CD4-positive, alpha-beta T cell treated with Interleukin-2 at 100 ng/mL for 4 hours (primary cell): ENCODE results near the gene C1QBP.
"Not testable (repeated sequence)": the region's sequence is repeated elsewhere in the genome, so short reads cannot be mapped to it uniquely, and the experiment has no call there.

ENCODE experiments used
- DNase-seq: peaks from one replicate; pipeline ENCODE4 v3.0.0-alpha.2; 2020; ENCODE audit warnings: low spot score

The C1QBP gene, protein sequence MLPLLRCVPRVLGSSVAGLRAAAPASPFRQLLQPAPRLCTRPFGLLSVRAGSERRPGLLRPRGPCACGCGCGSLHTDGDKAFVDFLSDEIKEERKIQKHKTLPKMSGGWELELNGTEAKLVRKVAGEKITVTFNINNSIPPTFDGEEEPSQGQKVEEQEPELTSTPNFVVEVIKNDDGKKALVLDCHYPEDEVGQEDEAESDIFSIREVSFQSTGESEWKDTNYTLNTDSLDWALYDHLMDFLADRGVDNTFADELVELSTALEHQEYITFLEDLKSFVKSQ

DNA sequence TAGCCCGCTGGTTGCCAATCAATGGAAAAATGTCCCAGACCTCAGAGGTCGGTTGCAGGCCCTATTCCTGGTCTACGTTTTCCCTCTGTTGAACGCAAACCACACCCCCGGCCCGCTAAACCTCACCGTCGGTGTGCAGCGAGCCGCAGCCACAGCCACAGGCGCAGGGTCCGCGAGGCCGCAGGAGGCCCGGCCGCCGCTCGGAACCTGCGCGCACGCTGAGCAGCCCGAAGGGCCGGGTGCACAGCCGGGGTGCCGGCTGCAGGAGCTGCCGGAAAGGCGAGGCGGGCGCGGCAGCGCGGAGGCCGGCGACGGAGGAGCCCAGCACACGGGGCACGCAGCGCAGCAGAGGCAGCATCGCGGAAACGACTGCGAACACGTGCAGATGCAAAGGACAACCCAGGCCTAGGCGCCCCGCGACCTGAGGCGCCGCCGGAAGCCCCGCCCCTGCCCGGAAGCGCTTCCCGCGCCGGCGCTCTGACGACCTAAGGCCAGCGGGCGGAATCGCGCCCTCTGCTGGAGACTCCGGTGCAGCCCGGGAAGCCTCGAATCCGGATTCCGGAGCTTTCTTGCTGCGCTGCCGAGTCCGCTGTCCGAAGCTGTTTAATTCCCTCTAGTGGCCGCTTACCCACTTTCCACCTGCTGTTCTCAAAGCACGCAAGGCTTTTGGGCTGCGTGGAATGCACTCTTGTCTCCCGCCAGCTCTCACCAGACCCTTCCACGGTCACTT is at the start of gene C1QBP:
C1QBP (minus strand) TSS at position 440 of the 730 bp plus-strand sequence; CDS start at position 358, 82 bp downstream.
- peak; percentile 94 for DNase-seq

DNA sequence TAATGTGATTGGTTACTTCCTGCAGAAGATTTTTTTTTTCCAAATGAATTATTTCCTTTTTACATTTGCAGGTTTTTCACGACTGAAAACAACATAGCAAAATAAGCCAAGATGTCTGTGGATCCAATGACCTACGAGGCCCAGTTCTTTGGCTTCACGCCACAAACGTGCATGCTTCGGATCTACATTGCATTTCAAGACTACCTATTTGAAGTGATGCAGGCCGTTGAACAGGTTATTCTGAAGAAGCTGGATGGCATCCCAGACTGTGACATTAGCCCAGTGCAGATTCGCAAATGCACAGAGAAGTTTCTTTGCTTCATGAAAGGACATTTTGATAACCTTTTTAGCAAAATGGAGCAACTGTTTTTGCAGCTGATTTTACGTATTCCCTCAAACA is 49.8 kb upstream of the C1QBP start:
- no peak for DNase-seq

DNA sequence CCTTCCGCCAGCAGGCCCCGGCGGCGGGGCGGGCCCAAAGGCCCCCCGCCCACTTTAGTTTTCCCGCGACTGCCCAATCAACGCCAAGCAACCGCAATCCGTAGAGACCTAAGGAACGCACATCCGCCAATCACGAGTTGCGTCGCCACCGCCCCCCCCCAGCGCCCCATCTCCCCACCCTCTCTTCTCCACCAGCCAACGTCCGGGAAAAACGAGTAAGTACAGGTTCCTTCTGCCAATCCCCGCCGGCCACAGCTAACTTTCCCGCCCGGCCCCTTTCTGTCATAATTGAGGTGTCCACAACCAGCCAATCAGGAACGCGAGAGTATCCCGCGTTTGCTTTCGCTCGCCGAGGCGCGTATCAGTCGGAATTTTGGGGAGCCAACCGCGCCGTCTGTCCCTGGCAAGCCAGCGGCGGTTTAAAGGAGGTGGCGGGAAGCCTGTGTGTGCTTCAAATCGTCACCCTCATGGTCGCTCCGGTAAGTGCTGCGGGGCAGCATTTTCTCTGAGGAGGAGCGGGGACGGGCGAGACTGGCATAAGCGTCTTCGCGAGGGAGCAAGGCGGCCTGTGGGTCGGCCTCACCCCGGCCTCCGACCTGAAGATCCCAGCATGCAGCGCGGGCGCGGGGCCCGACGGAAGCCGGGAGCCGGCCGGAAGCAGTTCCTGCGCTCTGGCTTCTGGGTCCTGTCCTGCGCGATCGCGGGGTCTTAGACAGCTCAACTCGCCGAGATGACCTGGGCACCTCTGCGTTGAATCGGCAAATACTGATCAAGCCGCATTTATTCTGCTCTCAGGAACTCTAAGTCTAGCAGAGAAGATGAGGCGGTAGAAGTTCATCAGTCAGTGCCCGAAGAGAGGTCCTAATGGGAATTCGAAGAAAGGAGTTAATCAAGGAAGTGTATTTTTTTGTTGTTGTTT is 47.5 kb upstream of the C1QBP start, which contains the start of gene MIS12:
MIS12 (plus strand) TSS at position 361 of the 919 bp plus-strand sequence. CDS start 2,297 bp downstream, outside the sequence.
- peak; percentile 98 for DNase-seq

DNA sequence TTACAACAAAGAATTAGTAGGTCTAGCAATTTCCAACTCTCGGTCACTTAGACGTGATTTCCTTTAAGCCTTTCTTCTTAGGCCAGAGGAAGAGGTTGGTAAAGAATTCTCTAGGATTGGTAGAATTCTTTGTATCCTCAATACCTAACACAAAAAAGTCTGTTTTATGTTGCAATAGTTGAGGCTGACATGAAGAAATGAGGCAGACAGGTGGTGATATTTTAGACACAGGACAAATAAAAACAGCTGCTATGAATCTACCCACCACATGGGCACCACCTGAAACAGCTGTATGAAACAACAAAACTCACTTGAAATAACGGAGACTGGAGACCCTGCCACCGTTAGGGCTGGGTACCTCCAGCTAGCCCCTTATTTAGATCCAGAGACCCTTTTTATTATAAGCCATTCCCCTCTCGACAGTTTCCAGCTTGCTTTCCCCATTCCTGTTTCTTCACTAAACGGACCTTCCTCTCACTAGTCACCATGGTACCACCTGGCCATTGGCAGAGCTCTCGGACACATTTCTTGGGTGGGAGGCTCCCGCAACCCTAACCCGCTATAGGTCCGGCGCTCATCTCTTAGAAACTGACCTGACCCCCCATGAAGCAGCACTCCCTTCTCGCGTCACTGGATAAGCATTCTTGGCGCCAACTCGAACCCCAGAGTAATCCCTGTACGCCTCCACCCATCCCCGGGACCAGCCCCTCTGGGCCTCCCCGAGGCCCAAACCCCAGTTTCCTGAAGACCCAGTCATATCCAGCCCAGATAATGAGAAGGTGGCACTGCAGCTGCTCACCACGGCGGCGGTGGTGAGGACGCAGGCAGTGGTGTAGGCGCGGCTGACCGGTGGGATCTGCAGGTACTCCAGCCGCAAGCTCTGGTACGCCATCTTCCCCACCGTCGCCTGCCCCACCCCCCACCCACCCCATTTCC is 46.6 kb upstream of the C1QBP start, which contains the start of gene DERL2:
DERL2 (minus strand) TSS at position 909 of the 936 bp plus-strand sequence; CDS start at position 892, 17 bp downstream.
- no peak for DNase-seq

DNA sequence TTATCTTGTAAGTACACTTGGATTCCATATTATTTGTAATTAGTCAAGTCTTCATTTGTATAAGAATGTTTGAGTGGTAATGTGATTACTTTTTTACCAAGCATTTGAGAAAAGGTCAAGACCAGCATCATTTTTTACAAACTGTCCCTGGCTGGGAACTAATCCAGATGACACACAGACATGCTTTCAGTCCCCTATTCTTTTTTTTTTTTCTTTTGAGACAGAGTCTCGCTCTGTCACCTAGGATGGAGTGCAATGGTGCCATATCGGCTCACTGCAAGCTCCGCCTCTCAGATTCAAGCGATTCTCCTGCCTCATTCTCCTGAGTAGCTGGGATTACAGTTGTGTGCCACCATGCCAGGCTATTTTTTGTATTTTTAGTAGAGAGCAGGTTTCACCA is 42.5 kb upstream of the C1QBP start:
- DNase-seq, result no peak

DNA sequence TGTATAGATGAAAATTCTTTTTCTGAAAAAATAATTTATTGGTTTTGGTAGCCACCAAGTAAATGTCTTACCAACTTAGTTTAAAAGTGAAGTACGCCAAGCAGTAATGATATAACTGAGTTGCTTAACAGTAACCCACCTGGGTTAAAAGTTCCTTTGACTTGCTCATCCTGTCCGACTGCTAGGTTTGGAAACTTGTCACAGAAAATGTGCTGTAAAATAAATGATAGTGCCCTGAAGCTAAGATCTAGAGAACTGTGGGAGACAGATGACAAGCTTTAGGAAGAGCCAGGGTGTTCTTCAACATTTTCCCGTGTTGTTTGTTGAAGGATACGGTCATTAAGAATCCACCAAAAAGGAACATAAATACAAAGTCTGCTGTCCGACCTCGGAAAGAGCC is 42.0 kb upstream of the C1QBP start:
- DNase-seq, result no peak

DNA sequence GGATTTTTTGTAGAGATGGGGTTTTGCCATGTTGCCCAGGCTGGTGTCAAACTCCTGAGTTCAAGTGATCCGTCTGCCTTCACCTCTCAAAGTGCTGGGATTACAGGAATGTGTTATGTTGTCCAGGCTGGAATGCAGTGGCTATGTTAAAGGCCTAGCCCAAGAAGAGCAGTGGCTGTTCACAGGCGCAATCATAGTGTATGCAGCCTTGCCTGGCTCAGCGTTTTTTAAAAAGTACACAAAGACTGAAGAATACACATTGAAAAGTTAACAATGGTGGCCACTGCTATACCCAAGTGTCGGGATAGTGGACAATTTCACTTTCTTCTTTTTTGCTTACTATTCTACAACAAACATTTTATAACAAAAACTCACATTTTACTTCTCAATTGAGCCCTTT is 40.0 kb upstream of the C1QBP start:
- DNase-seq, result no peak

DNA sequence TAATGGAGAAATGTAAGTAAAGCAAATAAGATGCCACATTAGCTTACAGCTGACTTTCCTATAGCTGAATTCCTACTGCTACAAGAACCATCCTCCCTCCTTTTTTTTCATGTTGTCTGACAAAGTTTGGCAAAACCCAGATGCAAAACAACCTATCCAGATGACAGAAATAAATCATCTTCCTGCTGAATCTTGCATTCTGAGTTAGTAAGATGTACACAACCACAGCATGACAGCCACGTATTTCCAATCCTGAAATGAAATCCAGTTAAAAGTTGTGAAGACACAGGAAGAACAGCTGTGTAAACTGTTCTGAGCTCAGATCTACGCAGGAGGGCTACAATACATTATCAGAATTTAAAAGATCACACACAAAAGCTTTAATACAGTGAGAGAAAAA is 35.0 kb upstream of the C1QBP start:
- DNase-seq, result no peak

DNA sequence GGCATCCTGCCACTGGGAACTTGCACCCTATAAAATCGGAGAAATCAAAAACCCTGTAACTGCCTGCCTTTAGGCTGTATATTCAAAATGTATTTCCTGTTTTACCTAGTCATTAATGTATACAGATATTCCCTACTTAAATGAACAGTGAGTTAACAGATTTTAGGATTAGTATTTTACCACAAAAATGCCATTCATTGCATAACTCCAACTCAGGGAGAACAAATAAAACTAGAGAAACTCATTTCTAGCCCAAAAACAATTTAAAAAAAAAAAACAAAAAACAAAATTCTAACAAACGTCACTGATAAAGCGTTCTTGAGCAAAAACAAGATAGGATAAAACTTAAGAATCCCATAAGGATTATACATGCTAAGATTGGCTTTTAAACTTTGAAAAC is 33.6 kb upstream of the C1QBP start:
- no peak for DNase-seq

DNA sequence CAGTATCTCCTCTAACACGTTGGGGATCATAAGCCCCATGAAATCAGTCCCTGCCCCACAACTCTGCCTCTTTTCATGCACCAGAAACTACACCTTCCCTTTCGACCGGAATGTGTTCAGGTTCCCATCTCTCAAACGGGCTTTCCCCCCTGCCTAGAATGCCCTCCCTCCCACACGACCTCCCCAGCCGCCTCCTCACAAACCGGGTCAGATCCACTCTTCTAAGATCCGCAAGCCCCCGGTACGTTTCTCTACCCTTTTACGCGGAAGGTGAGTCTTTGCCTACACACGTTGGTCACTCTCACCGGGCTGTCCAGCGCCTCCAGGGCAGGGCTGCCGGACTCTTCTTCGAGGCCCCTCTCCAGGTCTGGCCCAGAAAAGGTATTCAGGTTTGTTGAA is 29.1 kb upstream of the C1QBP start:
- DNase-seq, result no peak

DNA sequence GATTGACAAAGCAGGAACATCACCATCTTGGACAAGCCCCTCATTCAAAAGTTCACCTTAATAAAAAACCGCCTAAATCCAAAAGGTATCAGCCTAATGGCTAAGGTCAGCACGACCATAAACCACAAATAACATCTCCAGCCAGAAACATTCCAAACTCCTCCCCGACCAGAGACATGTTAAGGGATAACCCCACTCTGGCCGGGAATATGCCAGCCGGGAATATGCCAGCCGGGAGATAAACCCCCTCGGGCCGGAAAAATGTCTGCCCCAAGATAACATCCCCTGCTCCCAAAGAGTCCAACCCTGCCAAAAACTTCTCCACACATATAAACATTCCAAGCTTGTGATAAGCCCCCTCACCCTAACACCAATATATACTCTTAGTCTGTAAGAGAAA is 28.5 kb upstream of the C1QBP start:
- DNase-seq, result no peak

DNA sequence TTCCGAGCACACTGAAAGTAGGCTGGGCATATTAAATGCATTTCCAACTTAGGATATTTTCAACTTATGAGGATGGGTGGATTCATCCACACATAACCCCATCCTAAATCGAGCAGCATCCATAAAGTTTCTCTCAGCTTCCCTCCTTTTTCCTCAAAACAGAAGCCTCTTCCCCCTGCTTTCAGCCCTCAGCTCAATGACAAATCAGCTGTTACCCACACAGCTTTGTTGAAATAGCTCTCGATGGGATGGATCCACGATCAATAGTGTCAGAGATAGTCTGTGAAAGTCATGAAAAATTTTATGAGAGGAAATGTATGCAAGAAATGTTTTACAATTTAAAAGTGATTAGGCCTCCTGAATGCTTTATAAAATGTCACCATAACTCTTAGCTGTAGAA is 27.3 kb upstream of the C1QBP start:
- no peak for DNase-seq

DNA sequence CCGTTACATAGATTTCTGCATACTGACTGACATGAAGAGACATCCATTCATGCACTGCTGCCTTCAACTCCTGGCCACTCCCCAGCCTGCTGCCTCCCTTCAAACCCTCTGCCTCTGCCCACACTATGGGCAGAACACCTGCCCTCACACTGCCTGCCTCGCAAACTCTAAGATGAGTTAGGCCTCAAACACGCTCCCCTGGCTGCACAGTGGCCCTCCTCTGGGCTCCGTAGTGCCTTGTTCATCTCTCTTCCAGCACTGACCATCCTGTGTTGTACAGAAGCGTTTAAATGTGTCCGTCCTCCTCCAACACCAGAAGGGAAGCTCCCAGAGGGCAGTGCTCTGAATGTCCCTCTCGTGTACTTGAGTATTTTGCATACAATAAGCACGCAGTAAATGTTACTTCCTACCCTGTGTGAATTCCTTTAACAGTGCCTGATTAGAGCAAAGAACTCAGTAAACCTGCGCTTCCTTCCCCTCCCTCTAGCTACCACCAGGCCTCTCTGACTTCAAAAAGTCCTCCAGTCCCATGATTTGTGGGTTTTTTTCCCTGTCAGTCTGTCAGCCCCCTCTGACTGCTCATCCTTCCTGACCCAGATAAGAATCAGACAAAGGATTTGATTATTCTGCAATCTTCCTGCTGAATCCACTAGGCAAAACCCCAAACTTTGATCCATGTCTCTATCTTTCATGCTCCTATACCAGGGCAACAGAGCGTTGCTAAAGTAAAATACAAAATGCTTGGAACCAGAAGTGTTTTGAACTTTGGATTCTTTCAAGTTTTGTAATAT is 26.0 kb upstream of the C1QBP start:
- DNase-seq, result no peak

DNA sequence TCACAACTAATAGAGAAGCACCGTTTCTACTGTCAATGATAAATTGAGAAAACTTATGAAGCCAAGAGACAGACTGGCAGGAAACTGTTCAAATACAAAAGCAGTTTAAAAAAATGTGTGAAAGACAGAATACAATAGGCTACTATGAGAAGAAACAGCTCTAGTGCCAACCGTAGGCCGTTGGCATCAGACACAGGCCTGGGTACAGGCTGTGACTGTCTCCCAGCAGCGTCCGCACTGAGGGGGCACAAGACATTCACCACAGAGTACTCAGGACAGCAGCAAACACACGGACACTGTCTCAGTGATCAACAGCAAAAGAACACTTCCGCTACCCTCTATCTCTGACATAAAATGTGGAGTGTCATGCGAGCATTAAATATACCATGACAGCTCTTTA is 7.8 kb upstream of the C1QBP start:
- no peak for DNase-seq

DNA sequence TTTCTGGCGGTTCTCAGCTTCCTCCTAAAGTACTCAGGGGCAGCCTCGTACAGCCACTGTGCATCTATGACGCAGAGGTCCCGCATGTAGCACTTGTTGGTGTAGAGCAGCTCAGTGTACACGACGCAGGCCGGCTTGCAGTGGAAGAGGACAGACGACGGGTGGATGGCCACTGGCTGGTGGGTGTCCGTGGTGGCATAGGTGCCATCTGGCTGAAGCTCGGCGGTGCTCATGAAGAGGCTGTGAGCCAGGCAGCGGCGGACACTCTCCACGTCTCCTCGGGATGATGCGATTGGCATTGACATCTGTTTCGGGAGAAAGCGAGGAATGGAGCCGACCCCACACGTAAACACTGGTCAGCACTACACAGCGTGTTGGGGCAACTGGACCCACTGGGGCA is 5.3 kb upstream of the C1QBP start:
- no peak for DNase-seq

DNA sequence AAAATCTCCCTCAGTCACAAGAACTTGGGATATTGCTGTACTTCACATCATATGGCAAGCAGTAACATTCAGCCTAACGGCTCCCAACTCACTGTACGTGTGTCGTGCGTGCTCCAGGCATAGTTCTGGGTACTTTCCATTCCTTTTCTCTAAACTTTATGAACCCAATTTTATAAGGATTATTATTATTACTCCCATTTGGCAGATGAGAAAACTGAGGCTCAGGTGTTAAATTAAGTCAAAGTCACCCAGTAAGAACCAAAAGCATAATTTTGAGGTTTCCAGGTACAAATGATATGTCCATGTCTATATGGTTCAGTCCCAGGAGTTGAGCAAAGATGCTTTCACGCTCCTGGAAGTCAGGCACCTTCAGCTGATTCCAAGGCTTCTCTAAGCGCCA is 4.8 kb upstream of the C1QBP start:
- no peak for DNase-seq

DNA sequence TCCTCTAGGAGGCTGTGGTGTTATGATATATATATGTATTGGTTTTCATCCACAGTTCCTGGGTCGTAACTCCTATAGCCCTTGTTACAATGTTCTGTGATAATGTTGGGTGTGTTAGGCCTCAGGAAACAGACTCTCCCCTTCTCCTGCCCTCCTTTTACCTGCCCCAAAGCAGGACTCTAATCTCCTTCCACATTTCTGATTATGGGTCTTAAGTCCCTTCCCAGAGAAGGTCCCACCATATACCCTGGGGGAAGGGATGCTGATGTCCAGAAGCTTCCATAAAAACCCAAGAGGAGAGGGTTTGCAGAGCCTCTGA is 450 bp upstream of the C1QBP start:
- DNase-seq, result no peak

DNA sequence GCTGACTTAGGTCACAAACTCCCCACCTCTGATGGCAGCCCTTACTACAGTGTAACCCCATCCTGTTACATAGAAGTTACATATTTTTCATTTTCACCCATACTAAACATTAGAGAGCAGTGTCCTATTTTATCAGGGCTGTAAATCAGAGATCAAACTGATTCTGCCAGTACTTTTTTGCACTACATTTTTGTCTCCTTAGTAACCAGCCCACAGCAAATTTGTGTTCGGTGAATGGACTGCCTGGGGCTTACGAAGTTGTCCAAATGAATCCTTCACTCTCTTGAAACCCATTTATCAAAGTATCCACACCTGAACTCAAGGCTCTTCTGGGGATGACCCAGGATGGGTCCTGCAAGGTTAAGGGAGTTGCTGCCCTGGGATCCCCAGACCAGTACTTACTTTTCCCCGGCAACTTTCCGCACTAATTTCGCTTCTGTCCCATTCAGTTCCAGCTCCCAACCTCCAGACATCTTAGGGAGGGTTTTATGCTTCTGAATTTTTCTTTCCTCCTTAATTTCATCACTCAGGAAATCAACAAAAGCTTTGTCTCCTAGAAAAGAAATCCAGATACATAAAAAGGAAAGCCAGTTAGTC is 1.1 kb downstream of the C1QBP start:
- no peak for DNase-seq

DNA sequence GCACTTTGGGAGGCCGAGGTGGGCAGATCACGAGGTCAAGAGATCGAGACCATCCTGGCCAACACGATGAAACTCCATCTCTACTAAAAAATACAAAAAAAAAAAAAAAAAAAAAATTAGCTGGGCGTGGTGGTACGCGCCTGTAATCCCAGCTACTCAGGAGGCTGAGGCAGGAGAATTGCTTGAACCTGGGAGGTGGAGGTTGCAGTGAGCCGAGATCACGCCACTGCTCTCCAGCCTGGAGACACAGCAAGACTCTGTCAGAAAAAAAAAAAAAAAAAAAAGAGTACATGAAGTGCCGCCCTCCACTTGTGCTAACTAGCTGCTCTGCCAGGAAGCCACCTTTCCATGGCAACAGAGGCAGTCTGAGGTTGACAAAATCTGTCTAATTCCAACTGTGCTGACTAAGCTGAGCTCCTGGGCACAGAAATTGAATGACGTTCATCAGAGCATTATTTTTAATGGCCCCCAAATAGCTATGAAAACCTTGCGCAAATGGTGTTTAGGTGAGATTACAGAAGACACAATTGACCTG is 3.1 kb downstream of the C1QBP start:
- DNase-seq, result not testable (repeated sequence)

DNA sequence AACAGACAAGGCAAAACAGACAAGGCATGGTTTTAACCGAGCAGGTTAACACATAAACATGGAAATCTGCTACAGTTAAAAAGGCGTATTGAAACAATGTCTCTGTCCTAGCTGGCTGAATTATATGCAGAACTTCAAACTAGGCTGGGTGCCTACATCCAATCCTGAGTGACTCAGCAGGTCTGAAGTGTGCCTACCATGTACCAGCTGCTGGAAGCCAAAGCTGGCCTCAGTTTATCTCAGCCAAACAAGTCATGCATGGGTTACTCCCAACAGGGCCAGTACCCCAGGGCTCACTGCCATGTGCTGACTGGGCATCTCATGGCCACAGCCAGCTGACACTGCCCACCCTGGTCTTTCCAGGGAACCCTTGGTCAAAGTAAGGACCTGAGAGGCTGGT is 4.0 kb downstream of the C1QBP start:
- DNase-seq, result no peak
